ENCODE results near the gene SRPK1. TPM values are rescaled to one million over a fixed set of nuclear protein-coding genes. Genes with fewer than 3 reads are reported as not detected.

SRPK1 gene
- total RNA-seq, 3 donors from 2014 or later (not counting 1 experiment from before 2014, with no cell fraction given) = 38.6 to 63.8 (median 43.2) TPM

- H3K4me3 ChIP-seq (ENCODE audit: low read length) = no peak overlapping the region
- intact Hi-C loops (cut with micrococcal nuclease) = no loop called here
- ATAC-seq (no peak), DNase-seq (no peak)
- Mint-ChIP-seq H3K27ac (peak overlapping the region in 1 of 2 donors; percentile 44), H3K4me1 (peaks cover 22 to 33% of the 10 kb centered on the region in 2 donors), H3K36me3 (peaks cover 22% of the 10 kb centered on the region), H3K4me3 (no peak overlapping the region), H3K9me3 (peaks cover 2 to 3% of the 10 kb centered on the region in 2 donors), H3K27me3 (ENCODE audit: low read depth in 2 of 2) (no peaks in the 10 kb centered on the region)
- peaks cover 13% of the 10 kb centered on the region for H3K36me3 ChIP-seq (ENCODE audit: control insufficient read depth, insufficient read depth, low read length)
- H3K27me3 ChIP-seq (ENCODE audit: control insufficient read depth, insufficient read depth, low read length) = no peaks in the 10 kb centered on the region
- 52% methylated on average over 5 of the region's 6 CpGs for WGBS (ENCODE audit: insufficient coverage)
- peaks cover 12% of the 10 kb centered on the region for H3K9me3 ChIP-seq (ENCODE audit: control insufficient read depth, insufficient read depth, low read length)
- H3K4me1 ChIP-seq (ENCODE audit: control insufficient read depth, insufficient read depth, low read length) = no peaks in the 10 kb centered on the region
- no peak for TF ChIP-seq CTCF (IDR thresholded peaks at IDR 0.05)
- no peak overlapping the region for H3K27ac ChIP-seq (ENCODE audit: low read length)
Measured at GRCh38 chr6:35907750-35908149, 13.1 kb downstream of the SRPK1 start.

- Mint-ChIP-seq H3K36me3 (peaks cover 22% of the 10 kb centered on the region), H3K27me3 (ENCODE audit: low read depth in 2 of 2) (no peaks in the 10 kb centered on the region), H3K4me1 (peaks cover 22 to 33% of the 10 kb centered on the region in 2 donors), H3K4me3 (no peak overlapping the region), H3K27ac (no peak overlapping the region), H3K9me3 (peaks cover 2 to 3% of the 10 kb centered on the region in 2 donors)
- peaks cover 12% of the 10 kb centered on the region for H3K9me3 ChIP-seq (ENCODE audit: control insufficient read depth, insufficient read depth, low read length)
- intact Hi-C loops (cut with micrococcal nuclease) = no loop called here
- H3K27ac ChIP-seq (ENCODE audit: low read length) = no peak overlapping the region
- H3K27me3 ChIP-seq (ENCODE audit: control insufficient read depth, insufficient read depth, low read length) = no peaks in the 10 kb centered on the region
- TF ChIP-seq CTCF (IDR thresholded peaks at IDR 0.05) = no peak
- DNase-seq (no peak), ATAC-seq (no peak)
- WGBS (ENCODE audit: insufficient coverage) = 92% methylated on average over 2 of the region's 2 CpGs
- peaks cover 8% of the 10 kb centered on the region for H3K36me3 ChIP-seq (ENCODE audit: control insufficient read depth, insufficient read depth, low read length)
- no peaks in the 10 kb centered on the region for H3K4me1 ChIP-seq (ENCODE audit: control insufficient read depth, insufficient read depth, low read length)
- no peak overlapping the region for H3K4me3 ChIP-seq (ENCODE audit: low read length)
Measured at GRCh38 chr6:35906499-35906846, 14.4 kb downstream of the SRPK1 start.

- H3K27ac Mint-ChIP-seq = no peak overlapping the region
- H3K9me3 Mint-ChIP-seq = peaks cover 2 to 3% of the 10 kb centered on the region in 2 donors
- Histone ChIP-seq H3K4me1 (ENCODE audit: control insufficient read depth, insufficient read depth, low read length) (no peaks in the 10 kb centered on the region), H3K36me3 (ENCODE audit: control insufficient read depth, insufficient read depth, low read length) (peaks cover 8% of the 10 kb centered on the region), H3K27me3 (ENCODE audit: control insufficient read depth, insufficient read depth, low read length) (no peaks in the 10 kb centered on the region), H3K4me3 (ENCODE audit: low read length) (no peak overlapping the region), H3K9me3 (ENCODE audit: control insufficient read depth, insufficient read depth, low read length) (peaks cover 12% of the 10 kb centered on the region), H3K27ac (ENCODE audit: low read length) (no peak overlapping the region)
- H3K4me3 Mint-ChIP-seq = no peak overlapping the region
- no peak for TF ChIP-seq CTCF (IDR thresholded peaks at IDR 0.05)
- ATAC-seq (no peak), DNase-seq (no peak)
- peaks cover 19 to 30% of the 10 kb centered on the region in 2 donors for H3K4me1 Mint-ChIP-seq
- peaks cover 22% of the 10 kb centered on the region for H3K36me3 Mint-ChIP-seq
- H3K27me3 Mint-ChIP-seq (ENCODE audit: low read depth in 2 of 2) = no peaks in the 10 kb centered on the region
- WGBS (ENCODE audit: insufficient coverage) = 90% methylated on average over 8 of the region's 8 CpGs
- intact Hi-C loops (cut with micrococcal nuclease) = no loop called here
Measured at GRCh38 chr6:35905841-35906498, 14.9 kb downstream of the SRPK1 start.
